GM12878 (cell line): Measurements from ENCODE around the gene UBR7. TPM values are rescaled to one million over a fixed set of nuclear protein-coding genes. Genes with fewer than 3 reads are reported as not detected.
A peak's percentile ranks its signal among the peaks of the same experiment; 100 is the strongest.
"Not testable (repeated sequence)": the region's sequence is repeated elsewhere in the genome, so short reads cannot be mapped to it uniquely, and the experiment has no call there.

Experiments
- ATAC-seq: fragments of 200-7000 bp; cut with Tn5 transposase; 3 replicates; pipeline ENCODE4 v1.9.1; 2020; ENCODE audit warnings: mild to moderate bottlenecking, moderate library complexity
- BruUV-seq: library from RNA; stranded (reverse); fragments of 400-500 nt; replicated peaks from 2 replicates; lab custom pipeline; 2021; lab: Mats Ljungman, UMichigan
- CTCF ChIA-PET: fragments of 300-600 bp; sonication (Branson Sonifier 250); formaldehyde crosslinking; extraction: SDS; loops from one replicate; lab custom pipeline; 2021; ENCODE audit warnings: inconsistent platforms; lab: Yijun Ruan, JAX
- POLR2A ChIA-PET: fragments of 350-600 bp; formaldehyde crosslinking; extraction: SDS; loops from one replicate; lab custom pipeline; 2021; ENCODE audit warnings: inconsistent platforms; lab: Charles Lee
- RAD21 ChIA-PET: fragments of 300-600 bp; sonication (Branson Sonifier 250); formaldehyde crosslinking; loops from one replicate; lab custom pipeline; 2023; ENCODE audit warnings: antibody characterized with exemption; ENCODE audit not compliant: unreplicated experiment; lab: Charles Lee
- SMC1A ChIA-PET: fragments of 300-600 bp; sonication (Branson Sonifier 250); formaldehyde crosslinking; loops from one replicate; lab custom pipeline; 2023; ENCODE audit not compliant: unreplicated experiment, uncharacterized antibody; lab: Charles Lee
- DNase-seq: peaks from one replicate; pipeline ENCODE4 v3.0.0-alpha.2; 2011; ENCODE audit warnings: low read depth, low spot score
- FAIRE-seq: peaks from 3 replicates; lab custom pipeline; 2011; peaks lifted over from hg19 to GRCh38; lab: Jason Lieb, UNC
- H2AFZ ChIP-seq: 2 replicates; pipeline ENCODE4 v1.6.0; 2011; ENCODE audit warnings: low read depth, low read length, control low read depth; ENCODE audit not compliant: control insufficient read depth
- H3K27ac ChIP-seq: 2 replicates; pipeline ENCODE4 v1.5.1; 2011; ENCODE audit warnings: control low read depth; ENCODE audit not compliant: control insufficient read depth, insufficient read depth
- H3K27me3 ChIP-seq, 2 experiments: replicated peaks in 1 of 2; 2 replicates each; pipeline versions ENCODE4 v1.6.0 to v1.6.1; 2011; ENCODE audit warnings: low read length in 1 of 2; ENCODE audit not compliant: control insufficient read depth in 2 of 2, insufficient read depth in 2 of 2
- H3K36me3 ChIP-seq, 2 experiments: 2 replicates each; pipeline ENCODE4 v1.5.1; 2011; ENCODE audit warnings: low read length in 1 of 2; ENCODE audit not compliant: control insufficient read depth in 2 of 2, insufficient read depth in 2 of 2
- H3K4me1 ChIP-seq: 2 replicates; pipeline ENCODE4 v1.6.1; 2011; ENCODE audit warnings: mild to moderate bottlenecking, low read length, moderate library complexity, mixed read lengths; ENCODE audit not compliant: control insufficient read depth, insufficient read depth
- H3K4me2 ChIP-seq: 2 replicates; pipeline ENCODE4 v1.6.0; 2011; ENCODE audit warnings: control low read depth; ENCODE audit not compliant: control insufficient read depth, insufficient read depth
- H3K4me3 ChIP-seq: fragments of 200-600 bp; sonication (generic); 2 replicates; pipeline ENCODE4 v1.5.1; 2016
- H3K79me2 ChIP-seq: 2 replicates; pipeline ENCODE4 v1.6.0; 2011; ENCODE audit warnings: low read length; ENCODE audit not compliant: control insufficient read depth, insufficient read depth
- H3K9ac ChIP-seq: 2 replicates; pipeline ENCODE4 v1.8.0; 2011; ENCODE audit warnings: low read length, control low read depth, mixed read lengths; ENCODE audit not compliant: control insufficient read depth, insufficient read depth
- H3K9me3 ChIP-seq: replicated peaks from 3 replicates; pipeline ENCODE4 v1.5.1; 2011; ENCODE audit warnings: mild to moderate bottlenecking, low read length; ENCODE audit not compliant: control insufficient read depth, insufficient read depth
- H4K20me1 ChIP-seq: 2 replicates; pipeline ENCODE4 v1.6.0; 2011; ENCODE audit not compliant: control insufficient read depth, insufficient read depth
- ATF7 ChIP-seq: fragments of 450-650 bp; IDR thresholded peaks from 2 replicates; pipeline ENCODE4 v1.6.1; 2016; ENCODE audit warnings: low read depth, mild to moderate bottlenecking
- BCL11A ChIP-seq: IDR thresholded peaks from 2 replicates; pipeline ENCODE4 v1.6.1; 2011; ENCODE audit warnings: low read depth, low read length
- FOXK2 ChIP-seq: fragments of 450-650 bp; IDR thresholded peaks from 2 replicates; pipeline ENCODE4 v1.6.1; 2017; ENCODE audit warnings: mild to moderate bottlenecking, moderate library complexity
- SMARCA5 ChIP-seq: fragments of 450-650 bp; IDR thresholded peaks from 2 replicates; pipeline ENCODE4 v1.6.1; 2017; ENCODE audit warnings: mild to moderate bottlenecking
- ZNF687 ChIP-seq: fragments of 450-650 bp; IDR thresholded peaks from 2 replicates; pipeline ENCODE4 v1.6.1; 2017; ENCODE audit warnings: mild to moderate bottlenecking, moderate library complexity
- WGBS: methylation state at CpG from one replicate; pipeline ENCODE4 v1.1.6; 2016; ENCODE audit warnings: low lambda C conversion rate; ENCODE audit not compliant: insufficient replicate concordance, insufficient coverage; ENCODE audit errors: missing lambda C conversion rate; 5-methylcytosine and 5-hydroxymethylcytosine counted together
- in situ Hi-C: fragments of 300-500 bp; cut with MboI; formaldehyde crosslinking; loops from 9 replicates; pipeline ENCODE4 v1.14.3; 2018; ENCODE audit warnings: mixed read lengths
- intact Hi-C: fragments of 100-400 bp; cut with micrococcal nuclease; formaldehyde crosslinking; loops from one replicate; pipeline ENCODE4 v1.14.2; 2022; ENCODE audit not compliant: unreplicated experiment
- polyA plus RNA-seq, 11 experiments: library from polyadenylated mRNA; depleted of rRNA in 4 of 11; unstranded in 6 of 11; stranded (reverse) in 5 of 11; fragments of >200 nt; fragmentation: Nextera tagmentation in 4 of 11; fragmentation: Illumina TruSeq in 1 of 11; extraction: Ambion mirVana in 4 of 11; extraction: Trizol in 1 of 11; gene quantifications; 1 replicate in 1 of 11; 2 replicates in 10 of 11; pipeline versions ENCODE4 v1.2.1 to v1.2.3, GENCODE V29; 2011 to 2016; ENCODE audit warnings: inconsistent platforms in 2 of 11, missing spikeins in 2 of 11, low read depth in 1 of 11
- total RNA-seq, 4 experiments: library from RNA; depleted of rRNA in 3 of 4; stranded (reverse); fragments of >200 nt in 3 of 4; fragmentation: Illumina TruSeq in 1 of 4; extraction: Trizol in 1 of 4; gene quantifications; 2 replicates each; pipeline versions ENCODE4 v1.2.1 to v1.2.3, GENCODE V29; 2013 to 2021
- TF ChIP-seq, protein P1 (sequence below): fragments of 450-650 bp; IDR thresholded peaks from 2 replicates; pipeline ENCODE4 v1.6.1; 2017; ENCODE audit warnings: mild to moderate bottlenecking, low read depth, inconsistent platforms; ENCODE audit not compliant: poor library complexity, severe bottlenecking
- TF ChIP-seq, protein P2 (sequence below): fragments of 450-650 bp; IDR thresholded peaks from 2 replicates; pipeline ENCODE4 v1.6.1; 2016; ENCODE audit warnings: mild to moderate bottlenecking

The UBR7 gene
- total and polyA plus RNA-seq, 10 of the 15 experiments (the other 5 are each of a cell fraction or from before 2014, with no cell fraction given), result 14.3 to 85.6 (median 49.9) TPM

GRCh38 chr14:93163564-93163963, 43.5 kb upstream of the UBR7 start (continued):
- TF ChIP-seq, protein P1, sequence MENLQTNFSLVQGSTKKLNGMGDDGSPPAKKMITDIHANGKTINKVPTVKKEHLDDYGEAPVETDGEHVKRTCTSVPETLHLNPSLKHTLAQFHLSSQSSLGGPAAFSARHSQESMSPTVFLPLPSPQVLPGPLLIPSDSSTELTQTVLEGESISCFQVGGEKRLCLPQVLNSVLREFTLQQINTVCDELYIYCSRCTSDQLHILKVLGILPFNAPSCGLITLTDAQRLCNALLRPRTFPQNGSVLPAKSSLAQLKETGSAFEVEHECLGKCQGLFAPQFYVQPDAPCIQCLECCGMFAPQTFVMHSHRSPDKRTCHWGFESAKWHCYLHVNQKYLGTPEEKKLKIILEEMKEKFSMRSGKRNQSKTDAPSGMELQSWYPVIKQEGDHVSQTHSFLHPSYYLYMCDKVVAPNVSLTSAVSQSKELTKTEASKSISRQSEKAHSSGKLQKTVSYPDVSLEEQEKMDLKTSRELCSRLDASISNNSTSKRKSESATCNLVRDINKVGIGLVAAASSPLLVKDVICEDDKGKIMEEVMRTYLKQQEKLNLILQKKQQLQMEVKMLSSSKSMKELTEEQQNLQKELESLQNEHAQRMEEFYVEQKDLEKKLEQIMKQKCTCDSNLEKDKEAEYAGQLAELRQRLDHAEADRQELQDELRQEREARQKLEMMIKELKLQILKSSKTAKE, result peak; percentile 65
- TF ChIP-seq, protein P2, sequence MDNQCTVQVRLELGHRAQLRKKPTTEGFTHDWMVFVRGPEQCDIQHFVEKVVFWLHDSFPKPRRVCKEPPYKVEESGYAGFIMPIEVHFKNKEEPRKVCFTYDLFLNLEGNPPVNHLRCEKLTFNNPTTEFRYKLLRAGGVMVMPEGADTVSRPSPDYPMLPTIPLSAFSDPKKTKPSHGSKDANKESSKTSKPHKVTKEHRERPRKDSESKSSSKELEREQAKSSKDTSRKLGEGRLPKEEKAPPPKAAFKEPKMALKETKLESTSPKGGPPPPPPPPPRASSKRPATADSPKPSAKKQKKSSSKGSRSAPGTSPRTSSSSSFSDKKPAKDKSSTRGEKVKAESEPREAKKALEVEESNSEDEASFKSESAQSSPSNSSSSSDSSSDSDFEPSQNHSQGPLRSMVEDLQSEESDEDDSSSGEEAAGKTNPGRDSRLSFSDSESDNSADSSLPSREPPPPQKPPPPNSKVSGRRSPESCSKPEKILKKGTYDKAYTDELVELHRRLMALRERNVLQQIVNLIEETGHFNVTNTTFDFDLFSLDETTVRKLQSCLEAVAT, result peak; percentile 76

DNA sequence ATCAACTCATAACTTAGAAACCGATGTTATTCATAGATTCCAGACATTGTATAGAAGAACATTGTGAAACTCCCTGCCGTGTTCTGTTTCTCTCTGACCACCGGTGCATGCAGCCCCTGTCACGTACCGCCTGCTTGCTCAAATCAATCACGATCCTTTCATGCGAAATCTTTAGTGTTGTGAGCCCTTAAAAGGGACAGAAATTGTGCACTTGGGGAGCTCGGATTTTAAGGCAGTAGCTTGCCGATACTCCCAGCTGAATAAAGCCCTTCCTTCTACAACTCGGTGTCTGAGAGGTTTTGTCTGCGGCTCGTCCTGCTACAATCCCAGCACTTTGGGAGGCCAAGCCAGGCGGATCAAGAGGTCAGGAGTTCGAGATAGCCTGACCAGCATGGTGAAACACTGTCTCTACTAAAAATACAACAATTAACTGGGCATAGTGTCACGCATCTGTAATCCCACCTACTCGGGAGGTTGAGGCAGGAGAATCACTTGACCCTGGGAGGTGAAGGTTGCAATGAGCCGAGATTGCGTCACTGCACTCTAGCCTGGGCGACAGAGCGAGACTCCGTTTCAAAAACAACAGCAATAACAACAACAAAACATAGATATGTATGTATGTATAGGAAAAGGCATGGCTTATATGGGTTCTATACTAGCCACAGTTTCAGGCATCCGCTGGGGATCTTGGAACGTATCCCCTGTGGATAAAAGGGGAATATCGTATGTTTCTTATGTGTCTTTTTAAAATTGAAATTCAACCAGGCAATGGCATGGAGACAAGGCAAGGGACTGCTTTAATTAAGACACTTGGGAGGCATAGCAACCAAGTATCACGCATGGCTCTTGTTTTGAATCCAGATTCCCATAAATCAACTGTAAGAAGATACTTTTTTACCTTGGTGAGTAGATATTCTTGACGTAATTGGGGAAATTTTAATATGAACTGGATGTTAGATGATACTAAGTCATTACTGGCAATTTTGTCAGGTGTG, 41.5 kb upstream of the UBR7 start:
- H3K4me1 ChIP-seq, H3K36me3 ChIP-seq, H2AFZ ChIP-seq, H3K4me3 ChIP-seq, FAIRE-seq, H3K9me3 ChIP-seq, H3K27me3 ChIP-seq, H3K79me2 ChIP-seq, in situ Hi-C loops, H3K4me2 ChIP-seq, H3K9ac ChIP-seq, H4K20me1 ChIP-seq: not testable (repeated sequence)
- SMC1A ChIA-PET, result interaction anchor here (0.8 to 7.8 kb wide), 5 partner anchors 11 to 132 kb away, joined by 3 to 69 read pairs (median 12); partner anchors contain the start of genes LYSET and MOAP1
- CTCF ChIA-PET, result interaction anchor here (0.6 to 5.4 kb wide), 8 partner anchors 11 to 52 kb away, joined by 3 to 47 read pairs (median 8); no protein-coding TSS in a partner anchor
- peak overlapping the region; percentile 58 for H3K27ac ChIP-seq
- RAD21 ChIA-PET, result interaction anchor here (1.1 to 3.3 kb wide), 3 partner anchors 13 to 51 kb away, joined by 3 to 34 read pairs (median 5); partner anchors contain the start of gene ITPK1
- TSS peak; percentile 96 for BruUV-seq
- intact Hi-C loops, result loop anchor here (5.0 to 10.0 kb wide), 2 partner anchors 42 to 451 kb away; partner anchors contain the start of genes GON7 and UBR7
- POLR2A ChIA-PET, result interaction anchor here (0.9 to 2.0 kb wide), 2 partner anchors 11 to 15 kb away, joined by 3 to 12 read pairs; no protein-coding TSS in a partner anchor
- DNase-seq (peak; percentile 26), ATAC-seq (peak; percentile 72)
- WGBS, result 69% methylated on average over 26 of the region's 26 CpGs
- peak; percentile 71 for TF ChIP-seq ATF7
- TF ChIP-seq, protein P1, result peak; percentile 63
- TF ChIP-seq SMARCA5, result peak; percentile 62; the same call in 1 of the 2 replicates
- TF ChIP-seq FOXK2, result 0 out of 2 replicates have a peak, but pooled peaks have one; percentile 45
- peak; percentile 0; the same call in 1 of the 2 replicates for TF ChIP-seq ZNF687
- TF ChIP-seq BCL11A, result peak; percentile 17; the same call in 1 of the 2 replicates
